Endothelial cell of umbilical vein (primary cell): ENCODE measurements around the gene HLA-DPA1.

Experiments
- CTCF ChIP-seq, 2 donors: IDR thresholded peaks; 1 replicate in 1 of 2; 2 replicates in 1 of 2; pipeline ENCODE4 v1.5.1; 2011; ENCODE audit warnings: low read length in 2 of 2, mild to moderate bottlenecking in 2 of 2, moderate library complexity in 2 of 2, control low read depth in 1 of 2, inconsistent platforms in 1 of 2, low read depth in 1 of 2; ENCODE audit not compliant: insufficient read depth in 1 of 2; ENCODE audit errors: extremely low read depth in 1 of 2
- EZH2 ChIP-seq: IDR thresholded peaks from 2 replicates; pipeline ENCODE4 v1.6.1; 2012; ENCODE audit warnings: borderline replicate concordance, low read depth, mild to moderate bottlenecking, moderate library complexity, low read length, inconsistent platforms; ENCODE audit not compliant: severe bottlenecking
- MAX ChIP-seq: IDR thresholded peaks from 2 replicates; pipeline ENCODE4 v1.6.1; 2011; ENCODE audit not compliant: insufficient read depth, insufficient read length
- POLR2A ChIP-seq: IDR thresholded peaks from 2 replicates; pipeline ENCODE4 v1.6.1; 2012; ENCODE audit warnings: low read depth, mild to moderate bottlenecking, control low read depth, low read length

- TF ChIP-seq CTCF (IDR thresholded peaks at IDR 0.05; ENCODE audit: extremely low read depth in 1 of 2, insufficient read depth in 1 of 2, low read depth in 1 of 2, low read length in 2 of 2) (no peak), POLR2A (no peak), MAX (no peak), EZH2 (no peak)
Measured at GRCh38 chr6:33123181-33123580, 49.7 kb upstream of the HLA-DPA1 start.
